Breast epithelium (tissue), 3 donors: ENCODE results near the gene NOL9.

Experiments
- CTCF ChIP-seq, 3 donors: fragments of 450-650 bp; IDR thresholded peaks; one replicate each; pipeline ENCODE4 v1.5.1; 2016 to 2017; ENCODE audit warnings: antibody characterized with exemption in 3 of 3, mild to moderate bottlenecking in 3 of 3, moderate library complexity in 3 of 3
- POLR2A ChIP-seq: fragments of 450-650 bp; IDR thresholded peaks from one replicate; pipeline ENCODE4 v1.6.1; 2016; ENCODE audit warnings: antibody characterized with exemption, mild to moderate bottlenecking, moderate library complexity
- POLR2AphosphoS5 ChIP-seq, 3 donors: sonication (generic); formaldehyde crosslinking; IDR thresholded peaks; one replicate each; pipeline ENCODE4 v1.6.1; 2017; ENCODE audit warnings: antibody characterized with exemption in 3 of 3

GRCh38 chr1:6538956-6539355 lies 15.4 kb downstream of the NOL9 start:
- no peak for TF ChIP-seq CTCF (IDR thresholded peaks at IDR 0.05)
- TF ChIP-seq POLR2AphosphoS5 (IDR thresholded peaks at IDR 0.05): no peak
- TF ChIP-seq POLR2A: no peak
